Keratinocyte (primary cell): ENCODE results near the gene SLC40A1. TPM values are rescaled to one million over a fixed set of nuclear protein-coding genes. Genes with fewer than 3 reads are reported as not detected.

Source experiments
- DNase-seq: peaks from one replicate; pipeline ENCODE4 v3.0.0-alpha.2; 2011; ENCODE audit warnings: low read depth, missing footprints, low spot score
- FAIRE-seq: peaks from 2 replicates; lab custom pipeline; 2011; peaks lifted over from hg19 to GRCh38; lab: Jason Lieb, UNC
- H2AFZ ChIP-seq: 2 replicates; pipeline ENCODE4 v1.6.0; 2012; ENCODE audit warnings: low read length, control low read depth, inconsistent platforms; ENCODE audit not compliant: control insufficient read depth
- H3K27ac ChIP-seq: 2 replicates; pipeline ENCODE4 v1.5.1; 2011; ENCODE audit warnings: low read length; ENCODE audit not compliant: control insufficient read depth, insufficient read depth
- H3K27me3 ChIP-seq: 3 replicates; pipeline ENCODE4 v1.6.0; 2011; ENCODE audit warnings: low read length; ENCODE audit not compliant: control insufficient read depth, insufficient read depth; ENCODE audit errors: extremely low read depth
- H3K36me3 ChIP-seq, 2 experiments: 2 replicates in 1 of 2; 3 replicates in 1 of 2; pipeline ENCODE4 v1.5.1; 2011; ENCODE audit warnings: low read length in 2 of 2, mild to moderate bottlenecking in 1 of 2; ENCODE audit not compliant: control insufficient read depth in 2 of 2, insufficient read depth in 2 of 2; ENCODE audit errors: extremely low read depth in 1 of 2
- H3K4me1 ChIP-seq: 3 replicates; pipeline ENCODE4 v1.5.1; 2011; ENCODE audit warnings: low read length; ENCODE audit not compliant: control insufficient read depth, insufficient read depth; ENCODE audit errors: extremely low read depth
- H3K4me2 ChIP-seq: 3 replicates; pipeline ENCODE4 v1.6.0; 2011; ENCODE audit warnings: low read depth, low read length; ENCODE audit not compliant: control insufficient read depth, insufficient read depth; ENCODE audit errors: extremely low read depth
- H3K4me3 ChIP-seq, 3 experiments: fragments of 200-600 bp in 1 of 3; sonication (generic) in 1 of 3; 2 replicates in 2 of 3; 3 replicates in 1 of 3; pipeline ENCODE4 v1.5.1; 2011 to 2016; ENCODE audit warnings: low read length in 3 of 3, mild to moderate bottlenecking in 3 of 3, control low read depth in 2 of 3, inconsistent platforms in 1 of 3, low read depth in 1 of 3, mixed read lengths in 1 of 3, mixed run types in 1 of 3, moderate library complexity in 1 of 3; ENCODE audit not compliant: control insufficient read depth in 2 of 3, insufficient read depth in 2 of 3; ENCODE audit errors: extremely low read depth in 1 of 3
- H3K79me2 ChIP-seq: 2 replicates; pipeline ENCODE4 v1.6.0; 2012; ENCODE audit warnings: low read length; ENCODE audit not compliant: control insufficient read depth, insufficient read depth
- H3K9ac ChIP-seq: 3 replicates; pipeline ENCODE4 v1.6.0; 2011; ENCODE audit warnings: low read length; ENCODE audit not compliant: control insufficient read depth, insufficient read depth; ENCODE audit errors: extremely low read depth
- H3K9me1 ChIP-seq: 3 replicates; pipeline ENCODE4 v1.6.0; 2011; ENCODE audit warnings: low read length; ENCODE audit not compliant: control insufficient read depth, insufficient read depth; ENCODE audit errors: extremely low read depth
- H3K9me3 ChIP-seq: 2 replicates; pipeline ENCODE4 v1.5.1; 2012; ENCODE audit warnings: low read depth, low read length; ENCODE audit not compliant: control insufficient read depth
- H4K20me1 ChIP-seq: 3 replicates; pipeline ENCODE4 v1.6.0; 2011; ENCODE audit warnings: low read length; ENCODE audit not compliant: control insufficient read depth, insufficient read depth; ENCODE audit errors: extremely low read depth
- EZH2 ChIP-seq: IDR thresholded peaks from one replicate; pipeline ENCODE4 v1.6.1; 2012; ENCODE audit warnings: inconsistent platforms, mild to moderate bottlenecking, low read length, moderate library complexity
- dilution Hi-C: fragments of 300-500 bp; cut with MboI; formaldehyde crosslinking; loops from one replicate; pipeline ENCODE4 v1.7.0; 2020; ENCODE audit warnings: low sequenced_read_pairs; ENCODE audit not compliant: extremely low pct_ligation_motif_present
- polyA plus RNA-seq, 5 experiments: library from polyadenylated mRNA; depleted of rRNA in 3 of 5; stranded (reverse) in 3 of 5; stranded (forward) in 1 of 5; unstranded in 1 of 5; fragments of >200 nt; gene quantifications; 1 replicate in 1 of 5; 2 replicates in 3 of 5; 3 replicates in 1 of 5; pipeline versions ENCODE4 v1.2.1 to v1.2.3, GENCODE V29; 2011 to 2012; ENCODE audit warnings: missing spikeins in 2 of 5, low read depth in 1 of 5, low replicate concordance in 1 of 5
- TF ChIP-seq, protein P1 (sequence below), 3 experiments: IDR thresholded peaks in 1 of 3; conservative IDR thresholded peaks in 1 of 3; optimal IDR thresholded peaks in 1 of 3; 2 replicates in 2 of 3; 3 replicates in 1 of 3; pipeline versions ENCODE3 to v1.5.1; 2011; ENCODE audit warnings: low read length in 3 of 3, mild to moderate bottlenecking in 3 of 3, moderate library complexity in 2 of 3, control low read depth in 1 of 3, inconsistent platforms in 1 of 3; ENCODE audit not compliant: insufficient read depth in 2 of 3; ENCODE audit errors: extremely low read depth in 1 of 3

SLC40A1 gene
- polyA plus RNA-seq, 1 donor (not counting 4 experiments of a cell fraction or from before 2014, with no cell fraction given) = 0.09 TPM

DNA sequence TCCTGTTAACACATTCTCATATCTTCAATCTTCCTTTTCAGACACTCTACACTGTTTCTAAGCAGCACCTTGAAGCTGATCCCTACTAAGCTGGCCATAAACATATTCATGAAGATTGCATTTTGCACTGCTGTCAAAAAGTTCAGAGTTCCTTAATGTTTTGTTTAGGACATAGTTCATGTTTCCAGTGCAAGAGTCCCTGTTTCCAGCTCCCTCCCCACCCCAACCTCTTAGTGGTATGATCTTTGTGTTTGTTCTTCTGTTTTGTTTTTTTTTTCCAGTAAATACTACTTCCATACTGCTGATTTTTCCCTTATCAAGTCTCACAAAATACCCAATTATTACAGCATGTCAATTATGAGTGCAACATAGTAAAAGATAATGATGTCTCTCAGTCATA is 4.1 kb upstream of the SLC40A1 start:
- dilution Hi-C loops = no loop called here
- no peaks in the 10 kb centered on the region for H3K9me1 ChIP-seq
- peaks cover 29% of the 10 kb centered on the region for H3K27me3 ChIP-seq
- DNase-seq (no peak), FAIRE-seq (no peak)
- no peak overlapping the region for H3K27ac ChIP-seq
- H3K79me2 ChIP-seq = no peaks in the 10 kb centered on the region
- H4K20me1 ChIP-seq = no peaks in the 10 kb centered on the region
- H3K9ac ChIP-seq = no peak overlapping the region
- no peak overlapping the region for H3K4me3 ChIP-seq
- H3K36me3 ChIP-seq = no peaks in the 10 kb centered on the region
- TF ChIP-seq EZH2 = no peak
- TF ChIP-seq, protein P1, sequence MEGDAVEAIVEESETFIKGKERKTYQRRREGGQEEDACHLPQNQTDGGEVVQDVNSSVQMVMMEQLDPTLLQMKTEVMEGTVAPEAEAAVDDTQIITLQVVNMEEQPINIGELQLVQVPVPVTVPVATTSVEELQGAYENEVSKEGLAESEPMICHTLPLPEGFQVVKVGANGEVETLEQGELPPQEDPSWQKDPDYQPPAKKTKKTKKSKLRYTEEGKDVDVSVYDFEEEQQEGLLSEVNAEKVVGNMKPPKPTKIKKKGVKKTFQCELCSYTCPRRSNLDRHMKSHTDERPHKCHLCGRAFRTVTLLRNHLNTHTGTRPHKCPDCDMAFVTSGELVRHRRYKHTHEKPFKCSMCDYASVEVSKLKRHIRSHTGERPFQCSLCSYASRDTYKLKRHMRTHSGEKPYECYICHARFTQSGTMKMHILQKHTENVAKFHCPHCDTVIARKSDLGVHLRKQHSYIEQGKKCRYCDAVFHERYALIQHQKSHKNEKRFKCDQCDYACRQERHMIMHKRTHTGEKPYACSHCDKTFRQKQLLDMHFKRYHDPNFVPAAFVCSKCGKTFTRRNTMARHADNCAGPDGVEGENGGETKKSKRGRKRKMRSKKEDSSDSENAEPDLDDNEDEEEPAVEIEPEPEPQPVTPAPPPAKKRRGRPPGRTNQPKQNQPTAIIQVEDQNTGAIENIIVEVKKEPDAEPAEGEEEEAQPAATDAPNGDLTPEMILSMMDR (optimal IDR thresholded peaks at IDR 0.05 in 1 of 3, IDR thresholded peaks at IDR 0.05 in 1 of 3, conservative IDR thresholded peaks at IDR 0.05 in 1 of 3; ENCODE audit: extremely low read depth in 1 of 3, insufficient read depth in 2 of 3, low read length in 3 of 3) = no peak
- no peak overlapping the region for H2AFZ ChIP-seq
- no peaks in the 10 kb centered on the region for H3K9me3 ChIP-seq
- H3K4me2 ChIP-seq = no peak overlapping the region
- peaks cover 5% of the 10 kb centered on the region for H3K4me1 ChIP-seq

DNA sequence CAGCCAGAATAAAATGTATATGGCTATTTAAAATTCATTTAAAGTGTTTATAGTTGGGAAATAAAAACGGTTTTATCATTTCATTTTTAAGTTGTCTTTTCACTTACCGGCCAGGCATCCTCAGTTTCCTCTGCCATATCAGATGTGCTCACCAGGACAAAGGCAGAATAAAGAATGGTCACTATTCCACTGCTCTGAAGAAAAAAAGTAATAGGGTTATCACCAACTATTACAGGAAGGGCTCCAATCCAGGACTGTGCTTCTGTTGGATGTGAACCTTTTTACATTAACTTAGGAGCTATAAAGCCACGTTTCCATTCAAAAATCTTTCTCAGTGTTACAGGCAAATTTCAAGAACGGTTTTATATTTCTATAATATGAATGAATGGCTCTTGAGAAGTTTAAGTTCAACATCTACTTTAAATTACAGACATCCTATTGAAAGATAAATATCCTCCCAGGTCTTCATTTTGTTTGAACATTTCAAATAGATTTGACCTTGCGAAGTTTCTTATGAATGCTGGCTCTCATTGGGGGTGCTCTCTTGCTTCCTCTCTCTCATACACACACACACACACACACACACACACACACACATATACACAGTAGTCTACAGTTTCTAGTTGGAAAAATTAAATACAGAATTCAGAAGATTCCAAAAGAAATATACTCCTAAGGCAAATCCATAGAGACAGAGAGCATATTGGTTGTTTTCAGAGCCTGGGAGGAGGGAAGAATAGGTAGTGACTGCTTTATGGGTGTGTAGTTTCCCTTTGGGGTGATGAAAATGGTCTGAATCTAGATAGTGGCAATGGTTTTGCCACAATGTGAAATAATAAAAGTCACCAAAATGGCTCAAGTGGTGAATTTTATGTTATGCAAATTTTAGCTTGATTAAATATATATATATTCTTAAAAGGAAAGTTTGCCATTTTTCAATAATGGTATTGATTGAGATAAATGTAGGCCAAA is 2.9 kb upstream of the SLC40A1 start:
- Histone ChIP-seq H3K9ac (no peak overlapping the region), H3K4me1 (peaks cover 5% of the 10 kb centered on the region), H3K4me3 (no peak overlapping the region), H2AFZ (no peak overlapping the region), H3K9me3 (no peaks in the 10 kb centered on the region), H3K79me2 (no peaks in the 10 kb centered on the region), H3K36me3 (no peaks in the 10 kb centered on the region), H3K27me3 (peaks cover 34% of the 10 kb centered on the region), H3K27ac (no peak overlapping the region), H3K4me2 (no peak overlapping the region), H3K9me1 (no peaks in the 10 kb centered on the region), H4K20me1 (no peaks in the 10 kb centered on the region)
- dilution Hi-C loops = no loop called here
- DNase-seq = no peak
- FAIRE-seq = no peak
- TF ChIP-seq, protein P1 (optimal IDR thresholded peaks at IDR 0.05 in 1 of 3, IDR thresholded peaks at IDR 0.05 in 1 of 3, conservative IDR thresholded peaks at IDR 0.05 in 1 of 3; ENCODE audit: extremely low read depth in 1 of 3, insufficient read depth in 2 of 3, low read length in 3 of 3) = no peak
- no peak for TF ChIP-seq EZH2
